Right renal pelvis (tissue), 4 donors: Measurements from ENCODE around the gene SFTA2. TPM values are rescaled to one million over a fixed set of nuclear protein-coding genes. Genes with fewer than 3 reads are reported as not detected.

Experiments used
- DNase-seq, 4 donors: peaks; one replicate each; pipeline ENCODE4 v3.0.0-alpha.2; 2013; ENCODE audit warnings: low read depth in 4 of 4, low spot score in 3 of 4, missing footprints in 1 of 4
- polyA plus RNA-seq, 4 donors: library from polyadenylated mRNA; unstranded; fragments of 120-200 nt; gene quantifications; one replicate each; pipeline ENCODE4 v1.2.1, GENCODE V29; 2013; ENCODE audit not compliant: insufficient read length in 4 of 4

Gene SFTA2
- polyA plus RNA-seq, 4 donors: 1.0 to 1.8 (median 1.5) TPM

DNA sequence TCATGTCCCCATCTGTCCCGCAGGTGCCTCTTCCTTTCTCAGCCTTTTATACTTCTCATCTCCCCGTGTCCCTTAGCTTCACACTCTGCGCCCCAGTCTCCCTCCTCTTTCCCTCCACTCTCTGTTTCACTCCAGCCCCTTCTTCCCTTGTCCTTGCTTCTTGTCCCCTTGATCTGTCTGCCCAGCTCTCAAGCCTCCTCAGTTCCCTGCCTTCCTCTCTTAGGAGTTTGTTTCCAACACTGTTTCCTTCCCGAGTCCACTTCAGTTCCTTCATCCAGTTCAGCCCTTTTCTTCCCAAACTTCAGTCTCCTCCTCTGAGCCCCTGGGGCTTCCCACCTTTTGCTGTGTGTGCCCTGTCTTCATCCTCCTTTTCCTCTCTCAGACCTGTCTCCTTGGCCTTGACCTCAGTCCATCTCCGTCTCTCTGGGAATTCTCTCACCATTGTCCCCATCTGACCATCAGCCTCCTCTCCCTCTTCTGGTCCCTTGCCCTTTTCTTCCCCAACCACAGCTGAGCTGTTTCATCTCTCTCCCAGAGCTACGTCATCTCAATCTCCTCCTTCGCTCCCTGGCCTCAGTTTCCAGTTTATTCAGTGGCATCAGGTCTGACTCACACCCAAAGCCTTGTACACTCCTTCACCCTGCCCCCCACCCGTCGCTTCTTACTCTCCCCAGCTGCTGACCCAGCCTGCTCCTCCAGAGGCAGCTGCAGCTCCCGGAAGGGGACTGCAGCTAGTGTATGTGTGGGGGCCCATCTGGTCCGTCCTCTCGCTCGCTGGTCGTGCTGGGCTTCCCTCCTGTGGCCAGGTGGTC, 50.4 kb downstream of the SFTA2 start:
- DNase-seq: no peak

Other genes starting within 250 kb of the SFTA2 start
- gene PPP1R18, start 245.5 kb downstream of the SFTA2 start, polyA plus RNA-seq: 10 to 100 TPM; 39.5 to 41.7 (median 41.3) TPM
- 10 to 100 TPM; 37.6 to 39.7 (median 38.2) TPM for gene NRM, start 241.2 kb downstream of the SFTA2 start, polyA plus RNA-seq
- gene MDC1, start 214.9 kb downstream of the SFTA2 start, polyA plus RNA-seq: 10 to 100 TPM; 39.8 to 46.4 (median 41.5) TPM
- gene TUBB, start 211.8 kb downstream of the SFTA2 start, polyA plus RNA-seq: 1,000 to 10,000 TPM; 1,131 to 1,274 (median 1,215) TPM
- 100 to 1,000 TPM; 135 to 145 (median 143) TPM for gene FLOT1, start 189.5 kb downstream of the SFTA2 start, polyA plus RNA-seq
- 10 to 100 TPM; 19.5 to 27.0 (median 25.1) TPM for gene IER3, start 187.6 kb downstream of the SFTA2 start, polyA plus RNA-seq
- gene DDR1, start 47.7 kb downstream of the SFTA2 start, polyA plus RNA-seq: 100 to 1,000 TPM; 164 to 211 (median 178) TPM
- 10 to 100 TPM; 41.7 to 47.1 (median 44.8) TPM for gene GTF2H4, start 24.0 kb downstream of the SFTA2 start, polyA plus RNA-seq
- 10 to 100 TPM; 30.5 to 47.1 (median 35.5) TPM for gene VARS2, start 17.9 kb downstream of the SFTA2 start, polyA plus RNA-seq
- under 1 TPM in 2 of 4 donors, not detected in 2; 0.05 to 0.06 TPM for gene MUCL3, start 8.8 kb upstream of the SFTA2 start, polyA plus RNA-seq
- gene MUC21, start 51.5 kb upstream of the SFTA2 start, polyA plus RNA-seq: under 1 TPM in 1 of 4 donors, not detected in 3; 0.01 TPM
- gene MUC22, start 78.3 kb upstream of the SFTA2 start, polyA plus RNA-seq: not detected
- gene C6orf15, start 180.4 kb upstream of the SFTA2 start, polyA plus RNA-seq: not detected
- gene PSORS1C1, start 182.6 kb upstream of the SFTA2 start, polyA plus RNA-seq: under 1 TPM in 2 of 4 donors, not detected in 2; 0.29 to 0.59 TPM
- gene CDSN, start 188.3 kb upstream of the SFTA2 start, polyA plus RNA-seq: under 1 TPM in 1 of 4 donors, not detected in 3; 0.03 TPM
- gene PSORS1C2, start 206.9 kb upstream of the SFTA2 start, polyA plus RNA-seq: not detected
- gene CCHCR1, start 225.6 kb upstream of the SFTA2 start, polyA plus RNA-seq: 10 to 100 TPM; 26.1 to 33.6 (median 29.8) TPM
- gene TCF19, start 226.4 kb upstream of the SFTA2 start, polyA plus RNA-seq: 10 to 100 TPM; 17.2 to 20.1 (median 18.1) TPM
- gene POU5F1, start 238.5 kb upstream of the SFTA2 start, polyA plus RNA-seq: 1 to 10 TPM; 1.6 to 7.3 (median 3.0) TPM